HS-27A (cell line): ENCODE results near the gene RPH3AL.

Source experiments
- DNase-seq: peaks from one replicate; pipeline ENCODE4 v3.0.0-alpha.2; 2012; ENCODE audit warnings: low read depth, missing footprints

The RPH3AL gene

GRCh38 chr17:353213-353837, 718 bp upstream of the RPH3AL start:
- no peak for DNase-seq

- DNase-seq = no peak
Observed at GRCh38 chr17:351875-352420, 659 bp downstream of the RPH3AL start.

- DNase-seq = no peak
Observed at GRCh38 chr17:351449-351738, 1.2 kb downstream of the RPH3AL start.

GRCh38 chr17:350706-351448, 1.7 kb downstream of the RPH3AL start:
- DNase-seq = no peak

GRCh38 chr17:349666-350065, 2.9 kb downstream of the RPH3AL start:
- no peak for DNase-seq

- DNase-seq = no peak
Observed at GRCh38 chr17:348692-349425, 3.7 kb downstream of the RPH3AL start.

- no peak for DNase-seq
Observed at GRCh38 chr17:348012-348411, 4.6 kb downstream of the RPH3AL start.

- DNase-seq = no peak
Observed at GRCh38 chr17:347309-347899, 5.2 kb downstream of the RPH3AL start.

- no peak for DNase-seq
Observed at GRCh38 chr17:345992-346785, 6.4 kb downstream of the RPH3AL start.

GRCh38 chr17:345261-345660, 7.3 kb downstream of the RPH3AL start:
- no peak for DNase-seq

GRCh38 chr17:343875-344752, 8.5 kb downstream of the RPH3AL start:
- DNase-seq = no peak

- DNase-seq = no peak
Observed at GRCh38 chr17:343211-343610, 9.4 kb downstream of the RPH3AL start.

- no peak for DNase-seq
Observed at GRCh38 chr17:340074-340473, 12.5 kb downstream of the RPH3AL start.

- no peak for DNase-seq
Observed at GRCh38 chr17:339193-340061, 13.2 kb downstream of the RPH3AL start.

- no peak for DNase-seq
Observed at GRCh38 chr17:338442-339192, 14.0 kb downstream of the RPH3AL start.

- no peak for DNase-seq
Observed at GRCh38 chr17:337866-338265, 14.7 kb downstream of the RPH3AL start.

GRCh38 chr17:337453-337852, 15.2 kb downstream of the RPH3AL start:
- DNase-seq = no peak

GRCh38 chr17:337022-337420, 15.6 kb downstream of the RPH3AL start:
- DNase-seq = no peak
